GM18861 (cell line): Measurements from ENCODE around the gene HES2.
"Not testable (repeated sequence)": the region's sequence is repeated elsewhere in the genome, so short reads cannot be mapped to it uniquely, and the experiment has no call there.

Experiments used
- ATAC-seq: cut with Tn5 transposase; IDR thresholded peaks from one replicate; pipeline ENCODE4 v1.9.1; 2021; ENCODE audit not compliant: unreplicated experiment

The HES2 gene

GRCh38 chr1:6419397-6419803 is 319 bp downstream of the HES2 start:
- ATAC-seq = no peak

GRCh38 chr1:6418668-6419396 is 887 bp downstream of the HES2 start:
- no peak for ATAC-seq

GRCh38 chr1:6417961-6418667 is 1.6 kb downstream of the HES2 start:
- ATAC-seq = no peak

- ATAC-seq = no peak
Observed at GRCh38 chr1:6416906-6417305, 2.8 kb downstream of the HES2 start.

- no peak for ATAC-seq
Observed at GRCh38 chr1:6416295-6416656, 3.4 kb downstream of the HES2 start.

GRCh38 chr1:6414881-6415626 is 4.7 kb downstream of the HES2 start:
- ATAC-seq = no peak

GRCh38 chr1:6414443-6414844 is 5.3 kb downstream of the HES2 start:
- ATAC-seq = no peak

GRCh38 chr1:6412896-6413295 is 6.8 kb downstream of the HES2 start:
- no peak for ATAC-seq

GRCh38 chr1:6410248-6410893 is 9.3 kb downstream of the HES2 start:
- no peak for ATAC-seq

- no peak for ATAC-seq
Observed at GRCh38 chr1:6409733-6410132, 10.0 kb downstream of the HES2 start.

GRCh38 chr1:6409053-6409452 is 10.7 kb downstream of the HES2 start:
- no peak for ATAC-seq

- ATAC-seq = no peak
Observed at GRCh38 chr1:6408023-6408422, 11.7 kb downstream of the HES2 start.

GRCh38 chr1:6401673-6402072 is 18.0 kb downstream of the HES2 start:
- no peak for ATAC-seq

GRCh38 chr1:6399294-6399693 is 20.4 kb downstream of the HES2 start:
- ATAC-seq = no peak

GRCh38 chr1:6397844-6398441 is 21.8 kb downstream of the HES2 start:
- no peak for ATAC-seq

- no peak for ATAC-seq
Observed at GRCh38 chr1:6396998-6397397, 22.7 kb downstream of the HES2 start.

GRCh38 chr1:6395781-6396244 is 23.9 kb downstream of the HES2 start:
- ATAC-seq = not testable (repeated sequence)

GRCh38 chr1:6395130-6395529 is 24.6 kb downstream of the HES2 start:
- not testable (repeated sequence) for ATAC-seq

GRCh38 chr1:6393400-6394187 is 26.1 kb downstream of the HES2 start, which contains the start of gene ACOT7:
Gene ACOT7 (minus strand): TSS chr1:6393767. CDS start chr1:6393399, 368 bp downstream.
- ATAC-seq = peak; percentile 76

GRCh38 chr1:6392809-6393399 is 26.8 kb downstream of the HES2 start:
- ATAC-seq = peak; percentile 10
